HG03135 (cell line): Measurements from ENCODE around the gene RREB1.

ENCODE experiments used
- ATAC-seq: cut with Tn5 transposase; IDR thresholded peaks from one replicate; pipeline ENCODE4 v1.9.1; 2021; ENCODE audit warnings: mild to moderate bottlenecking, moderate library complexity; ENCODE audit not compliant: unreplicated experiment

RREB1 gene

DNA sequence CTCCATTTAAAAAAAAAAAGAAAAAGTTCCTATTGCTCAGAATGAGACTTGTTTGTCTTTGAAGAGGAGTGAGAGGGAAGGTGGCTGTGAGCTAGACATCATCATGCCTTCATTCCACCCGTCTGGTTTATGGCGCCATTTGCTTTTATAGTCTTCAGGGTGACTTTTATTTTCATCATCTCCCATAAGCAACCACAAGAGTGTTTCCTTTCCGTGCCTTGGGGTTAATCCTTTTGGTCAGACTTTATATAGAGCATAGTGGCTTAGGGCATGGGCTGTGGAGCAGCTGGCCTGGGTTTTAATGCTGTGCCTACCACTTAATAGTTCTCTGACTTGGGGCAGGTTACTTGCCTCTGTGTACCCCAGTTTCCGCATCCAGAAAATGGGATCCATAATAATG, 77.8 kb downstream of the RREB1 start:
- ATAC-seq: no peak

DNA sequence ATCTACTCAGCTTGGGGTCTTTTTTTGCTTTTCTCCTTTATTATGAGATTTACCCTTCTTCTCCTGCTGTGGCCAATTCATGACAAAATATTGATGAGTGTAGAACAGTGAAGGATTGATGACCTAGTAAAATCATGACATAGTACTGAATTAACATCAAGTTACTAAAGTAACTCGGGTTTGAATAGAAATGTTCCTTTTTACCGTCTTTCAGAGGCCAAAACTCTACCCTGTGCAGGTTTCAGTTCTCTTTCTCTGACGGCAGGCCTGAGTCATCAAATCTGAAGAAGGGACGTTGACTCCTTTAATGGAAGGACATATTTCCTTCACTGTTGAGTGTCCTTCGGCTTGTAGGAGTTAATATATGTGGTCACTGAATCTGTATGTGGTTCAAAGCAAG, 80.7 kb downstream of the RREB1 start:
- peak; percentile 89 for ATAC-seq

DNA sequence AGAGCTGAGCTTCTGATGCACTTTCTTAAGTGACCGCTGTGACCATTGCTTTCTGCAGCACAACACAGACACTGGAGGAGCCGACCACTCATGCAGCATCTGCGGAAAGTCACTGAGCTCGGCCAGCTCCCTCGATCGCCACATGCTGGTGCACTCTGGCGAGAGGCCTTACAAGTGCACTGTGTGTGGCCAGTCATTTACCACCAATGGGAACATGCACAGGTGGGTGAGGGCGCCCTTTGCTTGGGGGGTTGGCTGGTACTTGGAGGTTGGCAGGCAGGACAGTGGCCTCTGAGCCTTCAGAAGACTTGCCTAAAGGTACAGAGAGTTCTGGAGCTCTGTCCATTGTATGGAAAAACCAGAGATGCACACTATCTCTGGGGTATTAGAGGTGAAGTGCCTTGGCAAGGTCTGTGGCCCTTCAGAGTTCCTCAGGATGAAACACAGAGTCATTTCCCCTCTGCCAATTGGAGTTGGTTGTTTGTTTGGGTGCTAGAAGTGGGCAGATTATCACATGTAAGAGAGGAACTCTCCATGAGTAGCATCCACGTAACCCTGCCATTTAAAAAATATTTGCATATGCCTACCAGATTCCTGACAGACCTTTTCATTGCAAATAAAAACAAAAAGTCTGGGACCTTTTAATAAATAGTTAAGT, 81.5 kb downstream of the RREB1 start:
- ATAC-seq: no peak

- no peak for ATAC-seq
Measured at GRCh38 chr6:7190791-7191190, 83.0 kb downstream of the RREB1 start.

DNA sequence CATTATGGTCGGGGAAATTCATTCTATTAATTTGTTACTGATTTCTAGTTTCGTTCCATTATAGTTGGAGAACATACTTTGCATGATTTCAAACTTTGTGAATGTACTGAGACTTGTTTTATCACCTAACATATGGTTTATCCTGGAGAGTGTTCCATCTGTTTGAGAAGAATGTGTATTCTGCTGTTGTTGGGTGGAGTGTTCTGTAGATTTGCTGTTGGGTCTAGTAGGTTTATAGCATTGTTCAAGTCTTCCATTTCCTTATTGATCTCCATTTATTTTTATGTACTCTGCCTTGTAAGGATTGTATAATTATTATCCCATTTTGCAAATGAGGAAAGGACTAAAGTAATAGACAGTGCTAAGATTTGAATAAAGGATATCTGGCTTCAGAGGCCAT, 85.4 kb downstream of the RREB1 start:
- no peak for ATAC-seq

DNA sequence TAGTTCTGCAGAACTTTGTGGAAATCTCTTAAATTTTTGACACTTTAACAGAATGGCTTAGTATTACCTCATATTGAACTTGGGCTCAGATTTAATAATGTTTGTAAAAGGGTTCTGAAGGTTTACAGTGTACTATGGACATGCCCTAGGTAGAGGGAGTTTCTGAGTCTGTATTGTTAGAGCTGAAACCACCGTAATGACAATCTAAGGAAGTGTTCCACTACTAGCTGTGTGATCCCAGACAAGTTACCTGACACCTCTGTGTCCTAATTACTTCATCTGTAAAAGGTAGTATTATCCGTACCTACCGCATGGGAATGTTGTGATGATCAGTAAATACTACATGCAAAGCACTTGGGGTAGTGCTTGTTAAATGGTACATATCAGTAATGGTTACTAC, 86.9 kb downstream of the RREB1 start:
- ATAC-seq: no peak

- ATAC-seq: no peak
Measured at GRCh38 chr6:7195339-7196018, 87.7 kb downstream of the RREB1 start.

- no peak for ATAC-seq
Measured at GRCh38 chr6:7196019-7196402, 88.2 kb downstream of the RREB1 start.

DNA sequence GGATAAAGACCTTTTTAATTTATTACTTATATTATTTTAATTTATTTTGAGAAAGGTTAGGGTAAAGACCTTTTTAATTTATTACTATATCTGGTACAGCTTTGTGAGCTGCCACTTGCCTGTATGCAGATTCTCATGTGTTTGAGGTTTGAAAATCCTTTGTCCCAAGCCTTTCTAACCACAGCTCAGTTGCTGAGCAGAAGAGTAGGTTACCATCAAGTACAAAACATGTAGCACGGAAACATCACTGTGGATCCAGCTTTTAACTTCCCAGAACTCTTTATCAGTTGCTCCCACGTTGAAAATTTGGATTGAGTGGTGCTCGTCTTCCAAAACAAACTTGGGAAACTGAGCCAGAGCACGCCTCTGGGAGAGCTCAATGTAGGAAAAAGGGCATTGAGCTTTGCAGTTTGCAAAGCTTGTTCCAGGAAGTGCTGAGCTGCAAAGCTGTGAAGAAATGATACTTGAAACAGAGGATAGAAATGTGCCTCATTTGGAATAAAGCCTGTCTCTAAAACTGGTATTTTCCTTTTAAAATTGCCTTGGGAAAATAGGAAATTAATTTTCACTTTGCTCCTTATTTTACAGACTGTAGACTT, 89.0 kb downstream of the RREB1 start:
- no peak for ATAC-seq

DNA sequence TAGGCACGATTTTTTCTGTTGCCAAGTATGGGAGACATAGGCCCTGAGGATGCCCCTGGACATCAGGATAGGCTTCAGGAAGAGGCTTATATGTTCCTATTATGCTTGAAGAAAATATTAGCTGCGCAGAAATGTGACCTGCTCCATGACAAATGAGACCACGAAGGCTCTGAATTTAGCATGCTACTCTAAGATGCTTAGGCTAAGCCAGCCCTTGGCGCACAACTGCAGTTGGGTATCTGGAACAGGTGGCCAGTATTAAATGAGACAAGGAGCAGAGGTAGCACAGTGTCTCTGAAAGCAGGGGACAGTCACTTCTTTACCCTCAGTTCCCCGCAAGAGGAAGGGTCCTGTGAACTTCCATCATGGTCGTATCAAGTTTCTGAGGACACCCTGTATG, 90.0 kb downstream of the RREB1 start:
- no peak for ATAC-seq

- no peak for ATAC-seq
Measured at GRCh38 chr6:7198833-7199800, 91.4 kb downstream of the RREB1 start.

- ATAC-seq: no peak
Measured at GRCh38 chr6:7200598-7201443, 93.1 kb downstream of the RREB1 start.

- no peak for ATAC-seq
Measured at GRCh38 chr6:7201444-7201731, 93.6 kb downstream of the RREB1 start.

DNA sequence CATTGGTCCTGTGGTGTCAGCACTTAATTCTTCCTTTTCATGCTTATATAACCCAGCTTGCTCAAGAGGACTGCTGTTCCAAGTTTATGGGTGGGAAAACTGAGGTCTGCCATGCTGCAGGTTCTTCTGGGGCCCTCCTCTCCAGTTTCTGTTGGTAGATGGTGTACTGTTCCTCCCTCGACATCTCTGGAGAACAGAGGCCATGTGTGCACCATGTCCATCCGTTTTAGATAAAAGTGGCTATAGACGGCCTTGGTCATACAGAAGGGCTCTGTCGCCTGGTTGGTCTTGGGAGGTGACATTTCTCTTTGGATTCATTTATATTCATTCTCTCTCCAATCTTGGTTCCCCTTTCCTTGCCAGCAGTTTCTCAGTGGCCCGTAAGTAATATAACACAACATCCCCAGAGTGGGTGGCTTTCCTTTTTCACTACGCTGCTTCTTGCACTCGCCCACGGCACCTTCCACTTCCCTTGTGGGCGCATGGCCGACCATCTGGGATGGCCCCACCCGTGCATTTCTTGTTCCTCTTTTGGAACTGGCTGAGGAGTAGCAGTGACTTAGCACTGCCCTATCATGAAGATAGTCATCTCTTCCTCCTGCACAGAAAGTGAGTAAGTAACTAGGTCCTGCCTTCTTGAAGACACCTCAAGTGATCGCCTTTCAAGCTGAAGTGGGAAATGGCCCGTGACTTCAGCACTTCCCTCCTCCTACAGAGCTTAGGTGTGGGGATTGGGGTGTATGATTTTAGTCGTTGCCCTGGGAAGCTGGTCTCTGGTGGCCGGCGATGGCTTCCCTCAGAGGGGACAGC, 94.2 kb downstream of the RREB1 start:
- ATAC-seq: peak; percentile 80

- ATAC-seq: no peak
Measured at GRCh38 chr6:7202950-7203349, 95.2 kb downstream of the RREB1 start.

- ATAC-seq: no peak
Measured at GRCh38 chr6:7203939-7204338, 96.2 kb downstream of the RREB1 start.

DNA sequence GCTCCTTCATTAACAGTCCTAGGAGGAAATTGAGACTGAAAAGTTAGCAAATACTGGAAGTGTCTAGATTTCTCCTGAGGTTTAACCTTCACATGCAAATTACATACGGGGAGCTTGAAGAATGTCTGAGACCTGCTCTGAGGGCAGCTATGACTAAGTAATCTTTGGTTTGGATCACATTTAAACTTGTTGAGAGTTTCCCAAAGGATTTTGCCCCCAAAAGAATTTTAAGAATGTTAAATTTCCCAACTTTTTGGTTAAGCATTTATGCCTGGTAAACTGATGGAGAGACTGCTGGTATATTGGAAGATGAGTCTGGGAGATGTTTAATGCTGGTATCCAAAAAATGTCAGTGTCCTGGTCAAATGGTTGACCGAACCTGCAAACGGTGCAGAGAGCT, 97.0 kb downstream of the RREB1 start:
- no peak for ATAC-seq

DNA sequence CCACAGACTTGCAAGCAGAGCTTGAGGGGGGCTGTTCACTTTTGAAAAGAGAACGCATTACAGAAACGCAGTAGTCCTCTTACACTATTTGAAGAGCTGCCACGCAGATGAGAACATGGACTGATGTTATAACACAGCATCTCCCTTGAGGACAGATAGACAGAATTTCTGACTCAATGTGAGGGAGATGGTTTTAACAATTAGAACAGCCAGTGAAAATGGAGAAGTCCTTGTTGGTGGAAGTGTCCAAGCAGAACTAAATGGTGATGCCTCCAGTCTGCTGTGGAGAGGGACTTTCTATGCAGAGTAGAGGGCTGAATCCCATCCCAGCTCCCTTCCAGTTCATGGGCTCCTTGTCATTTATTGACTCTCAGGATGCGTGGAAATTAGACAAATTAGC, 100.0 kb downstream of the RREB1 start:
- ATAC-seq: no peak

GRCh38 chr6:7213416-7213815, 105.7 kb downstream of the RREB1 start:
- ATAC-seq: no peak

- no peak for ATAC-seq
Measured at GRCh38 chr6:7214468-7214867, 106.7 kb downstream of the RREB1 start.
